ENCODE results near the gene MMP19.

MMP19 gene

DNA sequence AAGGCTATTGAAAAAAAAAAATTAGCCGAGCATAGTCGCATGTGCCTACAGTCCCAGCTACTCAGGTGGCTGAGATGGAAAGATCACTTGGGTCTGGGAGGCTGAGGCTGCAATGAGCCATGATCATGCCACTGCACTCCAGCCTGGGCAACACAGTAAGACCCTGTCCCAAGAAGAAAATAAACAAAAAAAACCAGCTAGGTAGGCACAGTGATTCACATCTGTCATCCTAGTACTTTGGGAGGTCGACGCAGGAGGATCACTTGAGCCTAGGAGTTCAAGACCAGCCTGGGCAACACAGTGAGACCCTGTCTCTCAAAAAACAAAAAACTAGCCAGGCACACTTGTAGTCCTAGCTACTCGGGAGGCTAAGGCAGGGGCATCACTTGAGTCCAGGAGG, 33.5 kb downstream of the MMP19 start:
- no peak for DNase-seq

DNA sequence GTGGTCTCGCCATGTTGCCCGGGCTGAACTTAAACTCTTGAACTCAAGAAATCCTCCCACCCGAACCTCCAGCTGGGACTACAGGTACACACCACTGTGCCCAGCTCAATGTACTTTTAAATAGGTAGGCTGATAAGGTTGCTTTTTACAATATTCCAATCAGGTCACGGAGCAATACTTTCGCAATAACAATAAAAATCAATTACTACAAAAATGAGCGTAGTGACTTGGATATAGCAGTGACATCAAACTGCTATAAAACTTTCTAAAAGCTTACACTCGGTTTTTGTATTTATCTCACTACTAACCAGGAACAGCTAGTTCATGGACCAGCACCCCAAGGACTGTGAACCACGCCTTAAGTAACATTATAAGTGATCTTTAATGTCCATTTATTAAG, 35.8 kb downstream of the MMP19 start:
- DNase-seq, result no peak

DNA sequence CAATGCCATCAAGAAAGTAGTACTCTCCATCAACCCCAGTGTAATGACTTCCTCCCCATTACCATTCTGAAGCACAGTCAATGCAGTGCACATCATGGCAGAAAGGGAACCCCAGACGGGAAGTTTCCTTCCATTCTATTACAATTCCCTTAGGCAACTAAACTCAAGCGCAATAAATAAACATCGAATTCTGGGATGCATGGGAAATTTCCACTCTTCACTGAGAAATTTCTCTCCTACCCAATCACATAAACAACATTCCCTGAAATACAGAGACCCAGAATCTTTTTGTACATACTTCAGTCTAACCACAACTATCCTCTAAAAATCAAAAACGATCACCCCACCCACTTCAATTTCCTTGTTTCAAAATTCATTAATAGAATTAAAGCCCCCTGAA, 45.2 kb downstream of the MMP19 start:
- DNase-seq, result no peak

DNA sequence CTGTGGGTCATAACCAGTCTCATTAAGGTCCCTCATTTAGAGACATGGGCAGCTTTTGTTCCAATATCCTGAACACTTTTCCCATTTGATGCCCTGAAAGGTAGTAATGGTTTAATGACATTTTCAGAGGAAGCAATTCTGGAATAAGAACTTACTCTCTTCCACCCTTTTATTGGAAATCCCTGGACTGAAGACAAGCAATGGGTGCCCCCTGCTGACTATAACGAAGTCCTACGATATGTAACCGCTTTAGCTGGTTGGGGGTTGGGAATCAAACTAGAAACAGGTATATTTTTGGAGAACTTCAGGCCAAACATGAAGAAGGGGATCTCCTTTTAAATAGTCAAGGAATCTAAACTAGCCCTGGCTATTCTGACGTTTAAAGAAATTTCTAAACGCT, 45.7 kb downstream of the MMP19 start:
- no peak for DNase-seq

DNA sequence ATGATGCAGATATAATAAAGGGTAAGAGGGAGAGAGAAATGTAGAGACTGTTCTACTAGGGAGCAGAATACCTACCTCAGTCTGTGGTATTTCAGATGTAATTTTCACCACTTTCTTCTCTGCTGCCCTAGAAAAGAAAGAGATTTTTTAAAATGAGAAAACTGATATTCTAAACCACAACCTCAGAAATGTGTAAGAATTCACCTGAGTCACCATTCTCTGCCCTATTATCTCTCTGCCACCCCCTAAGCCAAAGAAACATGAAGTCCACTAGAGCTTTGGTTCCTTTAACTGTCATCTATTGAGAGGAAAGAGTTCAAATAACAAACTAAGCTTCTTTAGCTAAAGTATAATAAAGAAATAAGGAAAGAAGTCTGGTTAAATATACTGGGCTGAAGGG, 46.8 kb downstream of the MMP19 start:
- no peak for DNase-seq

DNA sequence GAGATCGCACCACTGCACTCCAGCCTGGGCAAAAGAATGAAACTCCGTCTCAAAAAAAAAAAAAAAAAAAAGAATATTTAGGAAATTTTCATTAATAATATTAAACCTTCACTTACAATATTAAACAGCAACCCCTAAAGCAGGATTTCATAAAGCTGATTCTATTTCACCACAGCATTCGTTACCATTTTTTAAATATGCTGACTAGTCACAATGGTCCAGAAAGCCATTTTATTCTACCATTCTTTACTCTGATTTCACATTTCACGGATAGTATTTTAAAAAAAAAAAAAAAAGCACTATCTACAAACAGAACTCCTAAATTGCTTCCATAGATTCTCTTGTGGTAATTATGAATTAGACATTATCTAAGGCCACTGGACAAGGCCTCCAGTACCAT, 52.8 kb downstream of the MMP19 start:
- DNase-seq, result no peak

DNA sequence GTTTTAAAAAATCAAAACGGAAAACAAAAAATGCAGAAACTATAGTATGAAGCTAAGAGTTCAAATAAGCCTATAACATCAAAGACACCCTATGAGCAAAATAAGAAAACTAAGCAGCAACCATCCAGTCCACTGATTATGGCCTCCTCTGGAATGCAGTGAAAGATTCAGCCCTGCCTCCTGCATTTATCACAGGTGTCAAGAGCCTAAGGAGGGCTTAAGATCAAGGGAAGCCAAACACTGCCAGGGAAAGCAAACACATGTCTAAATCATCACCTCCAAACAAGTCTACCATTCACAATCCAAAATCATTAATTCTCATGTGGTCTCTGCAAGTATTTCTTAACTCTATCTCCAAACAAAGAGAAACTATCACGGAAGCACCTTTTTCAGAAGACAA, 53.6 kb downstream of the MMP19 start:
- no peak for DNase-seq

DNA sequence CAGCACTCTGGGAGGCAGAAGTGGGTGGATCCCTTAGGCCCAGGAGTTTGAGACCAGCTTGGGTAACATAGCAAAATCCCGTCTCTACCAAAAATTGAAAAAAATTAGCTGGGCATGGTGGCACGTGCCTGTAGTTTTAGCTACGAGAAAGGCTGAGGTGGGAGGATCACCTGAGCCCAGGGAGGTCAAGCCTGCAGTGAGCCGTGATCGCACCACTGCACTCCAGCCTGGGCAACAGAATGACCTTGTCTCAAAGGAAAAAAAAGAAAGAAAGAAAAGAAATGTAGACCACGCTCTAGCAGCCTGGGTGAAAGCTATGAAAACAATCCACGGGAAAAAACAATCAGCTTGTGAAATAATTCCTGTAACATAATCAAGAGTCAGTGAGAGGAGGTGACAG, 54.2 kb downstream of the MMP19 start:
- DNase-seq, result no peak

All from stimulated activated CD4-positive, alpha-beta T cell treated with anti-CD3 and anti-CD28 coated beads, Interleukin-1b, Interleukin-23, amount 100 ng/mL, for 48 hours (primary cell).